GM18517 (cell line): ENCODE results near the gene KLHL3.

Source experiments
- ATAC-seq: cut with Tn5 transposase; IDR thresholded peaks from one replicate; pipeline ENCODE4 v1.9.1; 2021; ENCODE audit warnings: mild to moderate bottlenecking, moderate library complexity; ENCODE audit not compliant: unreplicated experiment

KLHL3 gene

GRCh38 chr5:137710086-137710485 lies 25.8 kb downstream of the KLHL3 start:
- ATAC-seq, result no peak

GRCh38 chr5:137708796-137709559 lies 26.9 kb downstream of the KLHL3 start:
- ATAC-seq, result no peak

- ATAC-seq, result no peak
These were observed 27.8 kb downstream of the KLHL3 start for GRCh38 chr5:137708062-137708461.

GRCh38 chr5:137706841-137707240 lies 29.0 kb downstream of the KLHL3 start:
- no peak for ATAC-seq

GRCh38 chr5:137705106-137705505 lies 30.8 kb downstream of the KLHL3 start:
- ATAC-seq, result no peak

- no peak for ATAC-seq
These were observed 32.3 kb downstream of the KLHL3 start for GRCh38 chr5:137703565-137703964.

- ATAC-seq, result no peak
These were observed 35.6 kb downstream of the KLHL3 start for GRCh38 chr5:137700282-137700680.

GRCh38 chr5:137699336-137700281 lies 36.3 kb downstream of the KLHL3 start:
- ATAC-seq, result no peak

- ATAC-seq, result no peak
These were observed 39.4 kb downstream of the KLHL3 start for GRCh38 chr5:137696481-137696880.

GRCh38 chr5:137695651-137696428 lies 40.0 kb downstream of the KLHL3 start:
- ATAC-seq, result no peak

- no peak for ATAC-seq
These were observed 41.8 kb downstream of the KLHL3 start for GRCh38 chr5:137693951-137694721.

- ATAC-seq, result no peak
These were observed 42.5 kb downstream of the KLHL3 start for GRCh38 chr5:137693307-137693950.

- no peak for ATAC-seq
These were observed 46.6 kb downstream of the KLHL3 start for GRCh38 chr5:137689306-137689705.

GRCh38 chr5:137688210-137688840 lies 47.6 kb downstream of the KLHL3 start:
- ATAC-seq, result no peak

GRCh38 chr5:137684761-137685160 lies 51.1 kb downstream of the KLHL3 start:
- no peak for ATAC-seq

GRCh38 chr5:137681191-137681590 lies 54.7 kb downstream of the KLHL3 start:
- ATAC-seq, result no peak

- ATAC-seq, result no peak
These were observed 56.0 kb downstream of the KLHL3 start for GRCh38 chr5:137679910-137680309.

- no peak for ATAC-seq
These were observed 56.7 kb downstream of the KLHL3 start for GRCh38 chr5:137679195-137679594.

GRCh38 chr5:137672881-137673280 lies 63.0 kb downstream of the KLHL3 start:
- no peak for ATAC-seq
